NCI-H187 treated with DMSO at 0.1 percent for 48 hours (cell line): ENCODE results near the gene CCDC187.

Source experiments
- DNase-seq: peaks from one replicate; lab custom pipeline; 2025; lab: John Stamatoyannopoulos, UW

Gene CCDC187

GRCh38 chr9:136225748-136226679 is 77.9 kb downstream of the CCDC187 start:
- no peak for DNase-seq

GRCh38 chr9:136225366-136225747 is 78.5 kb downstream of the CCDC187 start:
- no peak for DNase-seq

GRCh38 chr9:136223871-136224640 is 79.8 kb downstream of the CCDC187 start:
- no peak for DNase-seq

- DNase-seq = peak; percentile 30
Measured at GRCh38 chr9:136222906-136223285, 81.0 kb downstream of the CCDC187 start.

- no peak for DNase-seq
Measured at GRCh38 chr9:136222166-136222905, 81.6 kb downstream of the CCDC187 start.

- DNase-seq = no peak
Measured at GRCh38 chr9:136220017-136220729, 83.7 kb downstream of the CCDC187 start.

- no peak for DNase-seq
Measured at GRCh38 chr9:136219276-136219675, 84.6 kb downstream of the CCDC187 start.

- no peak for DNase-seq
Measured at GRCh38 chr9:136218673-136219072, 85.2 kb downstream of the CCDC187 start.

GRCh38 chr9:136218271-136218670 is 85.6 kb downstream of the CCDC187 start:
- no peak for DNase-seq

GRCh38 chr9:136216541-136217244 is 87.2 kb downstream of the CCDC187 start:
- DNase-seq = no peak

- no peak for DNase-seq
Measured at GRCh38 chr9:136213733-136214132, 90.2 kb downstream of the CCDC187 start.

- DNase-seq = no peak
Measured at GRCh38 chr9:136212345-136212950, 91.4 kb downstream of the CCDC187 start.

GRCh38 chr9:136211441-136212344 is 92.2 kb downstream of the CCDC187 start:
- DNase-seq = no peak

GRCh38 chr9:136211006-136211405 is 92.9 kb downstream of the CCDC187 start:
- no peak for DNase-seq

GRCh38 chr9:136210276-136210675 is 93.6 kb downstream of the CCDC187 start:
- no peak for DNase-seq

GRCh38 chr9:136209786-136210185 is 94.1 kb downstream of the CCDC187 start:
- no peak for DNase-seq

GRCh38 chr9:136209232-136209631 is 94.7 kb downstream of the CCDC187 start:
- DNase-seq = no peak

- DNase-seq = no peak
Measured at GRCh38 chr9:136208675-136209074, 95.2 kb downstream of the CCDC187 start.

GRCh38 chr9:136207616-136208015 is 96.3 kb downstream of the CCDC187 start:
- no peak for DNase-seq
